Middle frontal gyrus (tissue), 1 donor: ENCODE measurements around the gene ASNS.

Experiments
- DNase-seq: peaks from one replicate; pipeline ENCODE4 v3.0.0-alpha.2; 2015; ENCODE audit warnings: low spot score; ENCODE audit errors: extremely low spot score

Gene ASNS

GRCh38 chr7:97842772-97843345, 29.3 kb downstream of the ASNS start:
- DNase-seq = no peak

- DNase-seq = no peak
Observed at GRCh38 chr7:97842006-97842405, 30.2 kb downstream of the ASNS start.

- DNase-seq = peak; percentile 63
Observed at GRCh38 chr7:97835296-97836138, 36.7 kb downstream of the ASNS start.

- no peak for DNase-seq
Observed at GRCh38 chr7:97819161-97819560, 53.0 kb downstream of the ASNS start.

GRCh38 chr7:97818066-97818663, 54.0 kb downstream of the ASNS start:
- no peak for DNase-seq
